GM19455 (cell line): ENCODE data around the gene FTCD.
"Not testable (repeated sequence)": the region's sequence is repeated elsewhere in the genome, so short reads cannot be mapped to it uniquely, and the experiment has no call there.

Experiments used
- ATAC-seq: cut with Tn5 transposase; IDR thresholded peaks from one replicate; pipeline ENCODE4 v1.9.1; 2021; ENCODE audit not compliant: unreplicated experiment

Gene FTCD

GRCh38 chr21:46188226-46189212, 33.1 kb upstream of the FTCD start:
- ATAC-seq, result no peak

GRCh38 chr21:46187814-46188213, 32.4 kb upstream of the FTCD start:
- ATAC-seq, result no peak

- no peak for ATAC-seq
Measured at GRCh38 chr21:46187261-46187660, 31.9 kb upstream of the FTCD start.

- ATAC-seq, result no peak
Measured at GRCh38 chr21:46185716-46186115, 30.3 kb upstream of the FTCD start.

- no peak for ATAC-seq
Measured at GRCh38 chr21:46184625-46185555, 29.5 kb upstream of the FTCD start.

GRCh38 chr21:46183910-46184624, 28.7 kb upstream of the FTCD start, which contains the start of gene SPATC1L:
Gene SPATC1L, minus strand, starts transcription at chr21:46184459. Its CDS starts 1,643 bp downstream, at chr21:46182816.
- no peak for ATAC-seq

- not testable (repeated sequence) for ATAC-seq
Measured at GRCh38 chr21:46183337-46183909, 28.0 kb upstream of the FTCD start.

GRCh38 chr21:46182548-46183336, 27.4 kb upstream of the FTCD start:
- no peak for ATAC-seq

GRCh38 chr21:46181953-46182547, 26.7 kb upstream of the FTCD start:
- no peak for ATAC-seq

- ATAC-seq, result no peak
Measured at GRCh38 chr21:46181436-46181835, 26.1 kb upstream of the FTCD start.

GRCh38 chr21:46180778-46181391, 25.5 kb upstream of the FTCD start:
- ATAC-seq, result no peak

- no peak for ATAC-seq
Measured at GRCh38 chr21:46180079-46180722, 24.8 kb upstream of the FTCD start.

- no peak for ATAC-seq
Measured at GRCh38 chr21:46179708-46180078, 24.3 kb upstream of the FTCD start.

- no peak for ATAC-seq
Measured at GRCh38 chr21:46178961-46179360, 23.6 kb upstream of the FTCD start.

- ATAC-seq, result not testable (repeated sequence)
Measured at GRCh38 chr21:46176443-46177129, 21.2 kb upstream of the FTCD start.

- ATAC-seq, result no peak
Measured at GRCh38 chr21:46173573-46173972, 18.2 kb upstream of the FTCD start.

- ATAC-seq, result no peak
Measured at GRCh38 chr21:46172863-46173528, 17.6 kb upstream of the FTCD start.
